Measurements from ENCODE around the gene SNRPA1. TPM values are rescaled to one million over a fixed set of nuclear protein-coding genes. Genes with fewer than 3 reads are reported as not detected.

The SNRPA1 gene
- total and polyA plus RNA-seq, 2 experiments from 2014 or later = 35.2 to 70.4 TPM

- no peaks in the 10 kb centered on the region for H3K36me3 ChIP-seq (ENCODE audit: low read depth)
- no peaks in the 10 kb centered on the region for H3K9me3 ChIP-seq (ENCODE audit: low read depth)
- no peaks in the 10 kb centered on the region for H4K20me1 ChIP-seq (ENCODE audit: insufficient read depth)
- peaks cover 44% of the 10 kb centered on the region for H3K79me2 ChIP-seq (ENCODE audit: insufficient read depth)
- 1% methylated on average over 49 to 90 of the region's 108 CpGs for WGBS, 2 experiments (ENCODE audit: low coverage in 1 of 2, low lambda C conversion rate in 2 of 2, missing lambda C conversion rate in 2 of 2)
- peaks cover 20% of the 10 kb centered on the region for H3F3A ChIP-seq (ENCODE audit: insufficient read depth)
- H3K27me3 ChIP-seq (replicated peaks; ENCODE audit: insufficient read depth) = no peaks in the 10 kb centered on the region
- peak within 1 kb of the TSS; percentile 80 for H2AFZ ChIP-seq
- H3K4me3 ChIP-seq = peak within 1 kb of the TSS; percentile 90
- peak; percentile 97 for DNase-seq
- H3K4me1 ChIP-seq (ENCODE audit: insufficient read depth) = peaks cover 24% of the 10 kb centered on the region
- no peaks in the 10 kb centered on the region for H3K9me2 ChIP-seq (ENCODE audit: insufficient read depth)
- in situ Hi-C loops (cut with MboI) = loop anchor here (10.0 to 25.0 kb wide), 2 partner anchors 167 to 340 kb away; partner anchors contain the start of gene LRRK1
- TF ChIP-seq EZH2 (IDR thresholded peaks at IDR 0.05; ENCODE audit: insufficient read depth, poor library complexity, severe bottlenecking) (no peak), EZH2phosphoT487 (IDR thresholded peaks at IDR 0.05; ENCODE audit: insufficient read depth, low read depth) (no peak)
- peak within 1 kb of the TSS; percentile 92 for H3K9ac ChIP-seq
- peak within 1 kb of the TSS; percentile 91 for H3K27ac ChIP-seq
- H3K4me2 ChIP-seq (ENCODE audit: unreplicated experiment) = peak within 1 kb of the TSS; percentile 96
Measured at GRCh38 chr15:101251830-101252820, 42.9 kb downstream of the SNRPA1 start, which contains the start of gene CHSY1. Gene CHSY1, minus strand, starts transcription at chr15:101252048. Its CDS starts 592 bp downstream, at chr15:101251456.

- Histone ChIP-seq H3K9ac (peak overlapping the region; percentile 92), H3K4me1 (ENCODE audit: insufficient read depth) (peaks cover 24% of the 10 kb centered on the region), H3F3A (ENCODE audit: insufficient read depth) (peaks cover 20% of the 10 kb centered on the region), H3K4me3 (peak overlapping the region; percentile 90), H3K27me3 (replicated peaks; ENCODE audit: insufficient read depth) (no peaks in the 10 kb centered on the region), H3K9me2 (ENCODE audit: insufficient read depth) (no peaks in the 10 kb centered on the region), H4K20me1 (ENCODE audit: insufficient read depth) (0 out of 2 replicates have a peak, but pooled peaks cover under 1% of the 10 kb centered on the region), H3K9me3 (ENCODE audit: low read depth) (no peaks in the 10 kb centered on the region), H3K79me2 (ENCODE audit: insufficient read depth) (peaks cover 54% of the 10 kb centered on the region), H3K4me2 (ENCODE audit: unreplicated experiment) (peak overlapping the region; percentile 96), H2AFZ (peak overlapping the region; percentile 55), H3K27ac (peak overlapping the region; percentile 91), H3K36me3 (ENCODE audit: low read depth) (no peaks in the 10 kb centered on the region)
- WGBS, 2 experiments (ENCODE audit: low coverage in 1 of 2, low lambda C conversion rate in 2 of 2, missing lambda C conversion rate in 2 of 2) = 1% methylated on average over 57 to 104 of the region's 150 CpGs
- DNase-seq = peak; percentile 81
- in situ Hi-C loops (cut with MboI) = loop anchor here (10.0 to 25.0 kb wide), 2 partner anchors 166 to 339 kb away; partner anchors contain the start of gene LRRK1
- no peak for TF ChIP-seq EZH2 (IDR thresholded peaks at IDR 0.05; ENCODE audit: insufficient read depth, poor library complexity, severe bottlenecking)
Measured at GRCh38 chr15:101250873-101251829, 43.9 kb downstream of the SNRPA1 start.

GRCh38 chr15:101250341-101250831 lies 44.7 kb downstream of the SNRPA1 start:
- peaks cover 27% of the 10 kb centered on the region for H3F3A ChIP-seq (ENCODE audit: insufficient read depth)
- H3K79me2 ChIP-seq (ENCODE audit: insufficient read depth) = peaks cover 62% of the 10 kb centered on the region
- peak overlapping the region; percentile 92 for H3K9ac ChIP-seq
- no peaks in the 10 kb centered on the region for H3K9me2 ChIP-seq (ENCODE audit: insufficient read depth)
- no peaks in the 10 kb centered on the region for H3K9me3 ChIP-seq (ENCODE audit: low read depth)
- no peaks in the 10 kb centered on the region for H3K36me3 ChIP-seq (ENCODE audit: low read depth)
- peak overlapping the region; percentile 91 for H3K27ac ChIP-seq
- peak overlapping the region; percentile 96 for H3K4me2 ChIP-seq (ENCODE audit: unreplicated experiment)
- TF ChIP-seq EZH2 (IDR thresholded peaks at IDR 0.05; ENCODE audit: insufficient read depth, poor library complexity, severe bottlenecking) (no peak), EZH2phosphoT487 (IDR thresholded peaks at IDR 0.05; ENCODE audit: insufficient read depth, low read depth) (no peak)
- H3K27me3 ChIP-seq (replicated peaks; ENCODE audit: insufficient read depth) = no peaks in the 10 kb centered on the region
- 0 out of 2 replicates have a peak, but pooled peaks cover 6% of the 10 kb centered on the region for H4K20me1 ChIP-seq (ENCODE audit: insufficient read depth)
- H2AFZ ChIP-seq = peak overlapping the region; percentile 55
- in situ Hi-C loops (cut with MboI) = loop anchor here (10.0 to 25.0 kb wide), 2 partner anchors 166 to 338 kb away; partner anchors contain the start of gene LRRK1
- H3K4me3 ChIP-seq = peak overlapping the region; percentile 90
- peaks cover 24% of the 10 kb centered on the region for H3K4me1 ChIP-seq (ENCODE audit: insufficient read depth)
- WGBS, 2 experiments (ENCODE audit: low coverage in 1 of 2, low lambda C conversion rate in 2 of 2, missing lambda C conversion rate in 2 of 2) = 0 to 1% methylated on average over 6 of the region's 6 CpGs
- DNase-seq = peak; percentile 90
